Measurements from ENCODE around the gene TBCD. TPM values are rescaled to one million over a fixed set of nuclear protein-coding genes. Genes with fewer than 3 reads are reported as not detected.
A peak's percentile ranks its signal among the peaks of the same experiment; 100 is the strongest.

Gene TBCD
- total and polyA plus RNA-seq, 2 donors (not counting 1 experiment from before 2014, with no cell fraction given): 22.1 to 36.7 TPM

DNA sequence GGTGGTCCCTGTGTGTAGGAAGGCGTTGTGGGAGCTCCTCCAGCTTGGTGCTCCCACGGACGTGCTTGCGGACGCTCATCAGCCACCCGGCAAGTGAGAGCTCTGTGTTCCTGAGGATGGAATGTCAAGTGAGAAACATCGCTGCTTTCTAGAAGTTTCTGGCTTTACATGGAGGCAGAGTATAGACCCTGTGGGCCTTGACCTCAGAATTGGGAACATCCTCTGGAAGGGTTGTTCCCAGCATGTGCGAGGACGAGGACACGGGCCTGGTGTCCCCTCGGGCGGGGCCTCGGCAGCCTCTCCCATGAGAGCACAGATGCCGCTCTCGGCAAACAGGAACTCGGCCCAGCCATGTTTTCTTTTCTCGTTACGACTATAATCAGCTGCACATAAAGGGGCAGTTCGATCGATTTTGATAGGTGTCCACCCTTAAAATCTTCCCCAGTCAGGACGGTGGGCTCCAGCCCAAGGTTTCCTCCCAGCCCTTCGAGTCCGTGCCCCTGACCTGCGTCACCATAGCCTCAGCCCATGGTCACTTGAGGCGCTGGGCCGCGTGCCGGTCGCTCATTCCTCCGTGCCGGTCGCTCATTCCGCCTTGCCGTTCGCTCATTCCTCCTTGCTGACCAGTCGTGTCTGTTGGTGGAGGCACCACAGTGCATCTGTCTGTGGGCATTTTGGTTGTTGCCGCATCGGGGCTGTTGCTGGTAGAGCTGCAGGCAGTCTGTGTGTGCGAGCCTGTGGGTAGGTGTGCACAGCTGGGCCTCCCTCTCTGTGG, 179.2 kb downstream of the TBCD start:
- Histone ChIP-seq H3K4me3 (replicated peaks in 1 of 4; ENCODE audit: control extremely low read depth in 1 of 4, insufficient read depth in 1 of 4, low read depth in 3 of 4, low read length in 4 of 4) (no peak overlapping the region), H3K79me2 (ENCODE audit: control insufficient read depth, insufficient read depth, low read length) (no peaks in the 10 kb centered on the region), H3K27me3 (ENCODE audit: control insufficient read depth, insufficient read depth, low read length) (no peaks in the 10 kb centered on the region), H3K4me1 (ENCODE audit: control insufficient read depth, extremely low read depth, insufficient read depth, low read length) (peaks cover 16% of the 10 kb centered on the region), H3K36me3 (ENCODE audit: control insufficient read depth, insufficient read depth, low read length) (peaks cover 22% of the 10 kb centered on the region), H4K20me1 (ENCODE audit: control insufficient read depth, extremely low read depth, insufficient read depth, low read length) (no peaks in the 10 kb centered on the region), H3K9ac (ENCODE audit: insufficient read depth, low read length) (peak overlapping the region; percentile 4), H3K27ac (ENCODE audit: insufficient read depth, low read length) (peak overlapping the region; percentile 83), H3K4me2 (ENCODE audit: extremely low read depth, insufficient read depth, low read length) (no peak overlapping the region), H2AFZ (ENCODE audit: low read length) (no peak overlapping the region), H3K9me3 (ENCODE audit: control insufficient read depth, insufficient read depth, low read depth, low read length) (no peaks in the 10 kb centered on the region)
- no peak for TF ChIP-seq CTCF (conservative IDR thresholded peaks at IDR 0.05 in 1 of 2, IDR thresholded peaks at IDR 0.05 in 1 of 2; ENCODE audit: low read depth in 1 of 2, low read length in 2 of 2)
- TF ChIP-seq EZH2 (IDR thresholded peaks at IDR 0.05; ENCODE audit: low read length, missing control alignments): no peak
- no peak for DNase-seq (ENCODE audit: low read depth in 2 of 2)

DNA sequence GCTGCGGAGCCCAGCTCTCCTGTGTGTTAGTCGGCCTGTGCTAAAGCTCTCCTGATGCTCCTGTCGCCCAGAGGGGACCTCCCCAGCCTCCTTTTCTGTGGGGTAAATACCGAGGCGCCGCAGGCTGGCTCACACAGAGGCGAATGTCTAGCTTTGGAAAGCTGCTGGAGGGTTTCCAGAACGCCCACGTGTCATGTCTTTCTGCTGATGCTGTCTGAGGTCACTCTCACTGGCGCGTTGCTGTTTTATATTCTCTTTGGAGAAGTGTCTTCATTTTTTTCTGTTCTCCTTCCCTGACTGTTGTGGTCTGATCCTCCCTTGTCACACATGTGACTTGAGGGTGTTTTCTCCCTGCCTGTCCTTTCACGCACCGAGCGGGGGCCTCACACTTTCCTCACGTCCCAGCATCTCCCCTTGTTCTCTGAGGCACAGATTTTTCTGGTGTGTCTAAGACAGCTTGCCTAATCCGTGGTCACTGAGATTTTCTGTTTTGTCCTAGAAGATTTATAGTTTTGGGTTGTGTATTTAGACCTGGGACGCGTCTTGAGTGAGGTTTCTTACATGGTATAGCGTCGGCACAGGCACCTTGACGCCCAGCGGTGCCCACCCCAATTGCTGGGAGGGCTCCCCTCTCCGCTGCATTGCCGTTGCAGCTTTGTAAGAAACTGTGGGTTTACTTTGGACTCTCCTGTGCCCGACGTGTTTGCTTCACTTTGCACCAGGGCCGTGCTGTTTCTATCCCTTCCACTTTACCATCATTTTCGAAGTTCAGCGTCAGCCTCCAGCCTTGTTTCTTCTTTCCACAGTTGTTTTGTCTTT, 180.0 kb downstream of the TBCD start:
- Histone ChIP-seq H3K36me3 (ENCODE audit: control insufficient read depth, insufficient read depth, low read length) (peaks cover 19% of the 10 kb centered on the region), H3K79me2 (ENCODE audit: control insufficient read depth, insufficient read depth, low read length) (no peaks in the 10 kb centered on the region), H3K4me2 (ENCODE audit: extremely low read depth, insufficient read depth, low read length) (no peak overlapping the region), H2AFZ (ENCODE audit: low read length) (no peak overlapping the region), H3K9me3 (ENCODE audit: control insufficient read depth, insufficient read depth, low read depth, low read length) (no peaks in the 10 kb centered on the region), H3K27ac (ENCODE audit: insufficient read depth, low read length) (peak overlapping the region; percentile 83), H4K20me1 (ENCODE audit: control insufficient read depth, extremely low read depth, insufficient read depth, low read length) (no peaks in the 10 kb centered on the region), H3K27me3 (ENCODE audit: control insufficient read depth, insufficient read depth, low read length) (no peaks in the 10 kb centered on the region), H3K9ac (ENCODE audit: insufficient read depth, low read length) (no peak overlapping the region), H3K4me1 (ENCODE audit: control insufficient read depth, extremely low read depth, insufficient read depth, low read length) (peaks cover 16% of the 10 kb centered on the region), H3K4me3 (replicated peaks in 1 of 4; ENCODE audit: control extremely low read depth in 1 of 4, insufficient read depth in 1 of 4, low read depth in 3 of 4, low read length in 4 of 4) (no peak overlapping the region)
- peak; percentile 87 to 93 for DNase-seq (ENCODE audit: low read depth in 2 of 2)
- TF ChIP-seq EZH2 (IDR thresholded peaks at IDR 0.05; ENCODE audit: low read length, missing control alignments) (no peak), CTCF (conservative IDR thresholded peaks at IDR 0.05 in 1 of 2, IDR thresholded peaks at IDR 0.05 in 1 of 2; ENCODE audit: low read depth in 1 of 2, low read length in 2 of 2) (no peak)

All from fibroblast of lung (primary cell).